Peyer's patch (tissue), 4 donors: ENCODE results near the gene RMDN3. TPM values are rescaled to one million over a fixed set of nuclear protein-coding genes. Genes with fewer than 3 reads are reported as not detected.

ENCODE experiments used
- DNase-seq, 3 donors: peaks; one replicate each; pipeline ENCODE4 v3.0.0-alpha.2; 2017 to 2019
- H3K27ac ChIP-seq, 4 donors: fragments of 200-600 bp; sonication (generic); one replicate each; pipeline ENCODE4 v1.5.1; 2016 to 2019
- H3K27me3 ChIP-seq, 2 donors: fragments of 200-600 bp; sonication (generic); one replicate each; pipeline ENCODE4 v1.5.1; 2019
- H3K36me3 ChIP-seq, 3 donors: fragments of 200-600 bp; sonication (generic); one replicate each; pipeline ENCODE4 v1.5.1; 2016 to 2019
- H3K4me1 ChIP-seq, 4 donors: fragments of 200-600 bp; sonication (generic); one replicate each; pipeline ENCODE4 v1.5.1; 2016 to 2019
- H3K4me3 ChIP-seq, 4 donors: fragments of 200-600 bp; sonication (generic); 1 replicate in 3 of 4; 2 replicates in 1 of 4; pipeline ENCODE4 v1.5.1; 2016 to 2019; ENCODE audit warnings: mild to moderate bottlenecking in 1 of 4
- H3K9me3 ChIP-seq, 4 donors: fragments of 200-600 bp; sonication (generic); one replicate each; pipeline ENCODE4 v1.5.1; 2016 to 2019; ENCODE audit warnings: mild to moderate bottlenecking in 1 of 4
- POLR2A ChIP-seq, 2 donors: fragments of 450-650 bp; IDR thresholded peaks; one replicate each; pipeline ENCODE4 v1.5.1; 2017; ENCODE audit warnings: antibody characterized with exemption in 2 of 2, mild to moderate bottlenecking in 2 of 2, moderate library complexity in 2 of 2
- total RNA-seq, 4 donors: library from RNA; depleted of rRNA; stranded (reverse); fragments of >200 nt; gene quantifications; one replicate each; pipeline ENCODE4 v1.1.0, GENCODE V29; 2016
- TF ChIP-seq, protein P1 (sequence below), 6 experiments: fragments of 450-650 bp in 4 of 6; fragments of 200-600 bp in 2 of 6; sonication (generic) in 1 of 6; IDR thresholded peaks; one replicate each; pipeline ENCODE4 v1.5.1; 2017 to 2019; ENCODE audit warnings: antibody characterized with exemption in 6 of 6, mild to moderate bottlenecking in 3 of 6, moderate library complexity in 1 of 6

Gene RMDN3
- total RNA-seq, 4 donors from 2014 or later: 69.2 to 94.7 (median 74.0) TPM

DNA sequence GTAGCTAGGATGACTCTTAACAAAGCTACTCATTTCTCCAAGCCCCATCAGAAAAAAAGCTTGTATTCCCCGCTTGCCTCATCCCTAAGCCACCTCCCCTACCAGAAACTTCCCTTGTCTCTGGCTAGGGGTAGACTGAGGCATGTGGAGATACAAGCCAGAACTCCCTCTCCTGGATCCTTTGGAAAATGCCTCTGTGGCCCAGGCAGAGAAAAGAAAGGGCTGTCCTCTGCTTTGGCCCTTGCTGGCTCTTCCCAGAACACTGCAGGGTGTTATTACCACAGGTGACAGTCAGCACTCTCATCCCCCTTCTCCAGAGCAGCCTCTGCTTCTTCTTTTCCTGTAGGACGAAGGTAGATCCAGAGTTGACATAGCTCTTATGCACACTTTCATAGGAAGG lies 15.2 kb downstream of the RMDN3 start:
- Histone ChIP-seq H3K36me3 (peaks cover 0 to 90% (median 0%) of the 10 kb centered on the region in 3 donors), H3K4me3 (no peak overlapping the region), H3K27ac (no peak overlapping the region), H3K9me3 (no peaks in the 10 kb centered on the region), H3K27me3 (no peaks in the 10 kb centered on the region), H3K4me1 (peaks cover 0 to 8% (median 0%) of the 10 kb centered on the region in 4 donors)
- DNase-seq: no peak
- TF ChIP-seq POLR2A (IDR thresholded peaks at IDR 0.05): no peak
- TF ChIP-seq, protein P1, sequence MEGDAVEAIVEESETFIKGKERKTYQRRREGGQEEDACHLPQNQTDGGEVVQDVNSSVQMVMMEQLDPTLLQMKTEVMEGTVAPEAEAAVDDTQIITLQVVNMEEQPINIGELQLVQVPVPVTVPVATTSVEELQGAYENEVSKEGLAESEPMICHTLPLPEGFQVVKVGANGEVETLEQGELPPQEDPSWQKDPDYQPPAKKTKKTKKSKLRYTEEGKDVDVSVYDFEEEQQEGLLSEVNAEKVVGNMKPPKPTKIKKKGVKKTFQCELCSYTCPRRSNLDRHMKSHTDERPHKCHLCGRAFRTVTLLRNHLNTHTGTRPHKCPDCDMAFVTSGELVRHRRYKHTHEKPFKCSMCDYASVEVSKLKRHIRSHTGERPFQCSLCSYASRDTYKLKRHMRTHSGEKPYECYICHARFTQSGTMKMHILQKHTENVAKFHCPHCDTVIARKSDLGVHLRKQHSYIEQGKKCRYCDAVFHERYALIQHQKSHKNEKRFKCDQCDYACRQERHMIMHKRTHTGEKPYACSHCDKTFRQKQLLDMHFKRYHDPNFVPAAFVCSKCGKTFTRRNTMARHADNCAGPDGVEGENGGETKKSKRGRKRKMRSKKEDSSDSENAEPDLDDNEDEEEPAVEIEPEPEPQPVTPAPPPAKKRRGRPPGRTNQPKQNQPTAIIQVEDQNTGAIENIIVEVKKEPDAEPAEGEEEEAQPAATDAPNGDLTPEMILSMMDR (IDR thresholded peaks at IDR 0.05): no peak

DNA sequence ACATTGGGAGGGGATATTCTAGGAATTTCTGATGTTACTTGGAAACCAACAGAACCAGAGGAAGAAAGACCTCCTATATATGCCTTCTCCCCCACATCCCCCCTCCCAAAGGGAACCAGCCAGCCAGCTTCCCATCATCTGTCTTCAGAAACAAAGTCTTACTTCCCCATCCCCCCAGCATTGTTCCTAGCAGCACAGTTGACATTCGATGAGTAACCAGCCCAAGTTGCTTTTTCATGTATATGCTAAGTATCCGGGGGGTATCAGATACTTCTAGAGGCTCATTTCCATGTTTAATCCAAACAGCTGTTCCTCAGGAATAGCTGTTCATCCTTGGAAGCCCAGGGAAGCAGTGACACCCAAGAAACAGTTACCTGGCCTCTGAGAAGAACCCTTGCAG lies 16.0 kb downstream of the RMDN3 start:
- peaks cover 0 to 90% (median 0%) of the 10 kb centered on the region in 3 donors for H3K36me3 ChIP-seq
- H3K9me3 ChIP-seq: no peaks in the 10 kb centered on the region
- no peak overlapping the region for H3K27ac ChIP-seq
- peak in 1 of 3 donors; percentile 11 for DNase-seq
- H3K27me3 ChIP-seq: no peaks in the 10 kb centered on the region
- H3K4me3 ChIP-seq: no peak overlapping the region
- TF ChIP-seq, protein P1 (IDR thresholded peaks at IDR 0.05): no peak
- no peak for TF ChIP-seq POLR2A (IDR thresholded peaks at IDR 0.05)
- H3K4me1 ChIP-seq: peaks cover 0 to under 1% (median 0%) of the 10 kb centered on the region in 4 donors

DNA sequence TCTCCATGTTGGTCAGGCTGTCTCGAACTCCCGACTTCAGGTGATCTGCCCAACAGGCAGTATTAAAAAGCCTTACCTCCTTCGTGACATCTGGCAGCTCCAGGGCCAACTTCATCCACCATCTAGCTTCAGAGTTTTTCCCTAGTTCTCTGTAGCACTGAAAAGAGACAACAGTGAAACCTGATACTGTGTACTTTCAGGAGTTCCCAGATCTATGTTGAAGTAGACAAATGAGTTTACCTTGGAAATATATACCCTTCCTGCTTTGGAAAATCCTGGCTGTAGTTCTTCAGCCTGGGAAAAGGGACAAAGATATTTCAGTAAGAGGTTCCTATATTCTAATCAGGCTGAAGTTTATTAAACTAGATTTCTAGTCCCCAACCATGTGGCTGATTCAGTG lies 18.0 kb downstream of the RMDN3 start:
- Histone ChIP-seq H3K27ac (no peak overlapping the region), H3K9me3 (no peaks in the 10 kb centered on the region), H3K4me1 (no peaks in the 10 kb centered on the region), H3K4me3 (no peak overlapping the region), H3K36me3 (peaks cover 0 to 90% (median 0%) of the 10 kb centered on the region in 3 donors), H3K27me3 (no peaks in the 10 kb centered on the region)
- DNase-seq: no peak
- TF ChIP-seq, protein P1 (IDR thresholded peaks at IDR 0.05): no peak
- no peak for TF ChIP-seq POLR2A (IDR thresholded peaks at IDR 0.05)

DNA sequence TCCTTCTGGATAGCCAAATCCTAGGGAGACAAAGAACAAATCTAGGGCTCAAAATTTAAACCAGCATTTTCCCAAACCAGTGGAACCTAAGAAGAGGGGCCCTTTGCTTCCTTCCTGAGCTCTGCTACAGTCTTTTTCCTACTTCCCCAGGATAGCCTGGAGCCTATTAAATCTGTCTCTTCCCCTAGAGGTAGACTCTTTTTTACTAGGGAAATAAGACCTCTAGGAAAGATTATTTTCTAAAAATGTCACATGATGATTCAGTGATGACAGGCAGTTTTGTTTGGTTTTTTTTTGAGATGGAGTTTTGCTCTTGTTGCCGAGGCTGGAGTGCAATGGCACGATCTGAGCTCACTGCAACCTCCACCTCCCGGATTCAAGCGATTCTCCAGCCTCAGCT lies 18.5 kb downstream of the RMDN3 start:
- TF ChIP-seq, protein P1 (IDR thresholded peaks at IDR 0.05): no peak
- no peak for TF ChIP-seq POLR2A (IDR thresholded peaks at IDR 0.05)

DNA sequence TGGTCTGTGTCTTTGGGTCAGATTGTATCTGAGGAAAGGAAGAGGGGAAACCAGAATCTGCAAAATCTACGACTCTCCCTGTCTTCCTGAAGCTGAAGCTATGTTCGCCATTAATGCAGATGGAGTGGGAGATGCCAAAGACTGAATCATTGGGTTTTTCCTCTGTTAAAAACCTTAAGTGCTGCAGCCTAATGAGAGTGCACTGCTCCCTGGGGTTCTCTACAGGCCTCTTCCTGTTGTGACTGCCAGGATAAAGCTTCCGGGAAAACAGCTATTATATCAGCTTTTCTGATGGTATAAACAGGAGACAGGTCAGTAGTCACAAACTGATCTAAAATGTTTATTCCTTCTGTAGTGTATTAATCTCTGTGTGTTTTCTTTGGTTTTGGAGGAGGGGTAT lies 24.0 kb downstream of the RMDN3 start:
- DNase-seq: no peak
- no peak overlapping the region for H3K4me3 ChIP-seq
- no peak overlapping the region for H3K27ac ChIP-seq
- H3K9me3 ChIP-seq: no peaks in the 10 kb centered on the region
- H3K36me3 ChIP-seq: peaks cover 0 to 39% (median 0%) of the 10 kb centered on the region in 3 donors
- TF ChIP-seq, protein P1 (IDR thresholded peaks at IDR 0.05): no peak
- TF ChIP-seq POLR2A (IDR thresholded peaks at IDR 0.05): no peak
- no peaks in the 10 kb centered on the region for H3K4me1 ChIP-seq
- no peaks in the 10 kb centered on the region for H3K27me3 ChIP-seq

More for the DNA sequence above, 18.5 kb downstream of the RMDN3 start:
- Histone ChIP-seq H3K4me1 (no peaks in the 10 kb centered on the region), H3K27me3 (no peaks in the 10 kb centered on the region), H3K36me3 (peaks cover 0 to 92% (median 0%) of the 10 kb centered on the region in 3 donors), H3K27ac (no peak overlapping the region), H3K9me3 (no peaks in the 10 kb centered on the region), H3K4me3 (no peak overlapping the region)
- DNase-seq: no peak

DNA sequence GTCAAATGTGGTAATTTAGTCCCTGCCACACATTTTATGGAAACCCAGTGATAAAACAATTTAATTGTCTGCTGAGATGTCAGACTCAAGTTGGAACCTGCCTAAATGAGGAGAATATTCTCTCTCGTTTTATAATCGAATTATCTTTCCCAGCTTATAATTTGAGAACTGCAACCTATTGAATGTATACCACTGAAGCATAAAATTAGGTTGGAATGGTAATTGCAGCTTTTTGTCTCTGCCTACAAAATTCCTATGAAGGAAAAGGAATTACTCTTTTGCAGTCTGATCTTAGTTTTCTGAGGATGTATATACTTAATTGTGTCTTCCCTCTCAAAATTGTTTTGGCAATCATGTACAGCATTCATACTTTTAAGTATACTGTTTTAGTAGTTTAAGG lies 31.1 kb downstream of the RMDN3 start:
- no peaks in the 10 kb centered on the region for H3K4me1 ChIP-seq
- H3K27me3 ChIP-seq: no peaks in the 10 kb centered on the region
- no peak overlapping the region for H3K27ac ChIP-seq
- H3K36me3 ChIP-seq: no peaks in the 10 kb centered on the region
- H3K9me3 ChIP-seq: no peaks in the 10 kb centered on the region
- DNase-seq: no peak
- no peak overlapping the region for H3K4me3 ChIP-seq
- TF ChIP-seq POLR2A (IDR thresholded peaks at IDR 0.05): no peak
- TF ChIP-seq, protein P1 (IDR thresholded peaks at IDR 0.05): no peak
